HepG2 (cell line): ENCODE measurements around the gene NDRG2. TPM values are rescaled to one million over a fixed set of nuclear protein-coding genes. Genes with fewer than 3 reads are reported as not detected.

ENCODE experiments used
- ATM ChIP-seq: fragments of 450-650 bp; IDR thresholded peaks from 2 replicates; pipeline ENCODE4 v1.7.1; 2017; ENCODE audit warnings: mild to moderate bottlenecking, borderline replicate concordance
- KDM6A ChIP-seq: IDR thresholded peaks from 2 replicates; pipeline ENCODE4 v1.6.1; 2016; ENCODE audit warnings: low read depth
- KLF12 ChIP-seq: sonication (generic); formaldehyde crosslinking; IDR thresholded peaks from 2 replicates; pipeline ENCODE4 v1.4.0; 2020; ENCODE audit warnings: missing genetic modification reagents, borderline replicate concordance
- MAFK ChIP-seq, 2 experiments: IDR thresholded peaks in 1 of 2; conservative IDR thresholded peaks in 1 of 2; 2 replicates each; pipeline ENCODE4 v1.6.1; 2011; ENCODE audit warnings: improper control_type of control experiment in 2 of 2, low read length in 2 of 2
- NR2F1 ChIP-seq, 2 experiments: fragments of 450-650 bp in 1 of 2; formaldehyde crosslinking in 1 of 2; IDR thresholded peaks; 2 replicates each; pipeline versions ENCODE4 v1.5.0 to v1.6.1; 2016 to 2020; ENCODE audit warnings: mild to moderate bottlenecking in 1 of 2, missing compliant biosample characterization in 1 of 2, missing genetic modification reagents in 1 of 2, moderate library complexity in 1 of 2
- PCBP2 ChIP-seq: fragments of 200-400 bp; formaldehyde crosslinking; optimal IDR thresholded peaks from 2 replicates; pipeline ENCODE3; 2018; ENCODE audit warnings: low read length, low read depth; ENCODE audit not compliant: poor library complexity, severe bottlenecking
- SIN3A ChIP-seq: IDR thresholded peaks from 2 replicates; pipeline ENCODE4 v1.6.1; 2011; ENCODE audit warnings: low read depth, mild to moderate bottlenecking, control low read depth, low read length, borderline replicate concordance
- TBP ChIP-seq: sonication (generic); formaldehyde crosslinking; IDR thresholded peaks from 2 replicates; pipeline ENCODE4 v1.5.0; 2020; ENCODE audit warnings: missing genetic modification reagents
- ZBTB39 ChIP-seq: sonication (generic); formaldehyde crosslinking; IDR thresholded peaks from 2 replicates; pipeline ENCODE4 v1.5.0; 2020; ENCODE audit warnings: missing genetic modification reagents
- ZBTB49 ChIP-seq: sonication (generic); formaldehyde crosslinking; IDR thresholded peaks from 2 replicates; pipeline ENCODE4 v1.4.0; 2020; ENCODE audit warnings: missing genetic modification reagents, borderline replicate concordance
- ZNF160 ChIP-seq: sonication (generic); formaldehyde crosslinking; IDR thresholded peaks from 2 replicates; pipeline ENCODE4 v1.8.0; 2022; ENCODE audit warnings: mild to moderate bottlenecking, inconsistent platforms, missing genetic modification reagents
- ZNF235 ChIP-seq: sonication (generic); formaldehyde crosslinking; IDR thresholded peaks from 2 replicates; pipeline ENCODE4 v1.8.1; 2023; ENCODE audit warnings: mild to moderate bottlenecking, missing genetic modification reagents, borderline replicate concordance
- ZNF256 ChIP-seq: sonication (generic); formaldehyde crosslinking; conservative IDR thresholded peaks from 2 replicates; pipeline ENCODE4 v1.4.0; 2020; ENCODE audit warnings: missing genetic modification reagents
- ZNF570 ChIP-seq: sonication (generic); formaldehyde crosslinking; IDR thresholded peaks from 2 replicates; pipeline ENCODE4 v1.4.0; 2020; ENCODE audit warnings: mild to moderate bottlenecking, missing genetic modification reagents, borderline replicate concordance
- ZXDC ChIP-seq: sonication (generic); formaldehyde crosslinking; IDR thresholded peaks from 2 replicates; pipeline ENCODE4 v1.5.0; 2020; ENCODE audit warnings: mild to moderate bottlenecking, missing genetic modification reagents
- ZZZ3 ChIP-seq: sonication (generic); formaldehyde crosslinking; IDR thresholded peaks from 2 replicates; pipeline ENCODE4 v1.4.0; 2020; ENCODE audit warnings: missing genetic modification reagents, mild to moderate bottlenecking, borderline replicate concordance
- polyA plus RNA-seq, 8 experiments: library from polyadenylated mRNA; depleted of rRNA in 3 of 8; stranded (reverse) in 7 of 8; unstranded in 1 of 8; fragments of >200 nt; fragmentation: Illumina TruSeq in 4 of 8; extraction: Trizol in 4 of 8; gene quantifications; 2 replicates each; pipeline versions ENCODE4 v1.2.1 to v1.2.3, GENCODE V29; 2011 to 2016; ENCODE audit warnings: low read depth in 4 of 8, missing spikeins in 1 of 8, mixed read lengths in 1 of 8; ENCODE audit not compliant: insufficient read depth in 1 of 8
- total RNA-seq, 5 experiments: library from RNA; depleted of rRNA; stranded (reverse); fragments of >200 nt; fragmentation: Illumina TruSeq; extraction: Trizol; gene quantifications; 2 replicates each; pipeline ENCODE4 v1.2.3, GENCODE V29; 2016; ENCODE audit warnings: low read depth in 1 of 5
- TF ChIP-seq, protein P1 (sequence below): sonication (generic); formaldehyde crosslinking; IDR thresholded peaks from 2 replicates; pipeline ENCODE4 v1.4.0; 2020; ENCODE audit warnings: missing genetic modification reagents

The NDRG2 gene
- total and polyA plus RNA-seq, 2 of the 13 experiments (the other 11 are each of a cell fraction or from before 2014, with no cell fraction given) = 27.2 to 189 TPM

GRCh38 chr14:21055432-21056117, 30.7 kb upstream of the NDRG2 start (continued):
- no peak for TF ChIP-seq ZXDC (CRISPR knock-in tag)
- TF ChIP-seq NR2F1 (CRISPR knock-in tag; IDR thresholded peaks at IDR 0.05) = no peak
- TF ChIP-seq SIN3A = no peak
- TF ChIP-seq KLF12 (CRISPR knock-in tag) = peak; percentile 84; the same call in 1 of the 2 replicates
- TF ChIP-seq KDM6A (CRISPR knock-in tag) = peak; percentile 90
- TF ChIP-seq ZNF235 (CRISPR knock-in tag) = no peak
- no peak for TF ChIP-seq PCBP2
- TF ChIP-seq MAFK (conservative IDR thresholded peaks at IDR 0.05 in 1 of 2, IDR thresholded peaks at IDR 0.05 in 1 of 2; ENCODE audit: low read length in 2 of 2) = no peak
- no peak for TF ChIP-seq ZZZ3
- no peak; the same call in 1 of the 2 replicates for TF ChIP-seq ZBTB39 (CRISPR knock-in tag)
- TF ChIP-seq, protein P1, sequence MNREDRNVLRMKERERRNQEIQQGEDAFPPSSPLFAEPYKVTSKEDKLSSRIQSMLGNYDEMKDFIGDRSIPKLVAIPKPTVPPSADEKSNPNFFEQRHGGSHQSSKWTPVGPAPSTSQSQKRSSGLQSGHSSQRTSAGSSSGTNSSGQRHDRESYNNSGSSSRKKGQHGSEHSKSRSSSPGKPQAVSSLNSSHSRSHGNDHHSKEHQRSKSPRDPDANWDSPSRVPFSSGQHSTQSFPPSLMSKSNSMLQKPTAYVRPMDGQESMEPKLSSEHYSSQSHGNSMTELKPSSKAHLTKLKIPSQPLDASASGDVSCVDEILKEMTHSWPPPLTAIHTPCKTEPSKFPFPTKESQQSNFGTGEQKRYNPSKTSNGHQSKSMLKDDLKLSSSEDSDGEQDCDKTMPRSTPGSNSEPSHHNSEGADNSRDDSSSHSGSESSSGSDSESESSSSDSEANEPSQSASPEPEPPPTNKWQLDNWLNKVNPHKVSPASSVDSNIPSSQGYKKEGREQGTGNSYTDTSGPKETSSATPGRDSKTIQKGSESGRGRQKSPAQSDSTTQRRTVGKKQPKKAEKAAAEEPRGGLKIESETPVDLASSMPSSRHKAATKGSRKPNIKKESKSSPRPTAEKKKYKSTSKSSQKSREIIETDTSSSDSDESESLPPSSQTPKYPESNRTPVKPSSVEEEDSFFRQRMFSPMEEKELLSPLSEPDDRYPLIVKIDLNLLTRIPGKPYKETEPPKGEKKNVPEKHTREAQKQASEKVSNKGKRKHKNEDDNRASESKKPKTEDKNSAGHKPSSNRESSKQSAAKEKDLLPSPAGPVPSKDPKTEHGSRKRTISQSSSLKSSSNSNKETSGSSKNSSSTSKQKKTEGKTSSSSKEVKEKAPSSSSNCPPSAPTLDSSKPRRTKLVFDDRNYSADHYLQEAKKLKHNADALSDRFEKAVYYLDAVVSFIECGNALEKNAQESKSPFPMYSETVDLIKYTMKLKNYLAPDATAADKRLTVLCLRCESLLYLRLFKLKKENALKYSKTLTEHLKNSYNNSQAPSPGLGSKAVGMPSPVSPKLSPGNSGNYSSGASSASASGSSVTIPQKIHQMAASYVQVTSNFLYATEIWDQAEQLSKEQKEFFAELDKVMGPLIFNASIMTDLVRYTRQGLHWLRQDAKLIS (CRISPR knock-in tag) = no peak; the same call in 1 of the 2 replicates
- TF ChIP-seq ATM = no peak
- TF ChIP-seq ZNF256 (CRISPR knock-in tag) = 0 out of 2 replicates have a peak, but pooled peaks have one; percentile 29
- TF ChIP-seq TBP (CRISPR knock-in tag) = no peak
- TF ChIP-seq ZNF160 = no peak; the same call in none of the 2 replicates
- TF ChIP-seq ZNF570 = 0 out of 2 replicates have a peak, but pooled peaks have one; percentile 20
- no peak for TF ChIP-seq ZBTB49 (CRISPR knock-in tag)
